K562 (cell line): ENCODE measurements around the gene PIP5K1B. TPM values are rescaled to one million over a fixed set of nuclear protein-coding genes. Genes with fewer than 3 reads are reported as not detected.

Experiments
- ARID3B ChIP-seq: fragments of 250-450 bp; sonication (Bioruptor Pico); IDR thresholded peaks from 2 replicates; pipeline ENCODE4 v1.4.0; 2020; ENCODE audit warnings: borderline replicate concordance
- ATF1 ChIP-seq, 2 experiments: fragments of 450-650 bp in 1 of 2; IDR thresholded peaks; 2 replicates each; pipeline ENCODE4 v1.6.1; 2016; ENCODE audit warnings: missing compliant biosample characterization in 1 of 2, missing genetic modification characterization in 1 of 2
- BCOR ChIP-seq: fragments of 450-650 bp; IDR thresholded peaks from 2 replicates; pipeline ENCODE4 v1.6.1; 2016
- CBFA2T2 ChIP-seq: fragments of 450-650 bp; conservative IDR thresholded peaks from 2 replicates; pipeline ENCODE4 v1.6.1; 2017; ENCODE audit warnings: mild to moderate bottlenecking
- ERF ChIP-seq: fragments of 450-650 bp; formaldehyde crosslinking; IDR thresholded peaks from 2 replicates; pipeline ENCODE4 v1.4.0; 2020; ENCODE audit warnings: mild to moderate bottlenecking, mixed read lengths
- HNRNPL ChIP-seq: fragments of 200-400 bp; formaldehyde crosslinking; IDR thresholded peaks from 2 replicates; pipeline ENCODE4 v1.6.1; 2017; ENCODE audit warnings: low read depth, mild to moderate bottlenecking, low read length
- IRF2 ChIP-seq: sonication (generic); formaldehyde crosslinking; IDR thresholded peaks from 2 replicates; pipeline ENCODE4 v1.8.1; 2022; ENCODE audit warnings: mild to moderate bottlenecking, missing genetic modification reagents
- KLF16 ChIP-seq: IDR thresholded peaks from 2 replicates; pipeline ENCODE4 v1.6.1; 2016; ENCODE audit warnings: antibody characterized with exemption
- MEF2D ChIP-seq: conservative IDR thresholded peaks from 2 replicates; pipeline ENCODE4 v1.6.1; 2016; ENCODE audit warnings: low read depth, missing genetic modification characterization, missing compliant biosample characterization
- NCOR1 ChIP-seq: fragments of 450-650 bp; IDR thresholded peaks from 2 replicates; pipeline ENCODE4 v1.6.1; 2016; ENCODE audit warnings: mild to moderate bottlenecking, moderate library complexity
- NFRKB ChIP-seq: fragments of 450-650 bp; IDR thresholded peaks from 2 replicates; pipeline ENCODE4 v1.6.1; 2016; ENCODE audit warnings: low read depth
- PHB ChIP-seq: fragments of 250-450 bp; sonication (Bioruptor Pico); IDR thresholded peaks from 2 replicates; pipeline ENCODE4 v1.5.0; 2021
- RFX7 ChIP-seq: fragments of 250-450 bp; sonication (Bioruptor Pico); IDR thresholded peaks from 2 replicates; pipeline ENCODE4 v1.5.1; 2021; ENCODE audit warnings: mild to moderate bottlenecking
- SMARCA4 ChIP-seq: fragments of 450-650 bp; IDR thresholded peaks from 2 replicates; pipeline ENCODE4 v1.6.1; 2016
- TEAD1 ChIP-seq, 2 experiments: fragments of 450-650 bp in 1 of 2; sonication (generic) in 1 of 2; formaldehyde crosslinking; IDR thresholded peaks; 2 replicates each; pipeline versions ENCODE4 v1.4.0 to v1.8.0; 2020 to 2022; ENCODE audit warnings: mild to moderate bottlenecking in 2 of 2, missing genetic modification reagents in 1 of 2
- THAP12 ChIP-seq: fragments of 250-450 bp; sonication (Bioruptor Pico); IDR thresholded peaks from 2 replicates; pipeline ENCODE4 v1.9.0; 2021; ENCODE audit warnings: mild to moderate bottlenecking, inconsistent platforms
- ZNF140 ChIP-seq: fragments of 250-450 bp; sonication (Bioruptor Pico); IDR thresholded peaks from 2 replicates; pipeline ENCODE4 v1.8.0; 2021; ENCODE audit warnings: moderate library complexity, mild to moderate bottlenecking, inconsistent platforms
- ZNF23 ChIP-seq: fragments of 250-450 bp; sonication (Bioruptor Pico); IDR thresholded peaks from 2 replicates; pipeline ENCODE4 v1.4.0; 2020; ENCODE audit warnings: mild to moderate bottlenecking
- ZNF586 ChIP-seq: fragments of 450-650 bp; formaldehyde crosslinking; conservative IDR thresholded peaks from 2 replicates; pipeline ENCODE4 v1.4.0; 2020; ENCODE audit warnings: mild to moderate bottlenecking, moderate library complexity
- ZNF668 ChIP-seq: fragments of 250-450 bp; sonication (Bioruptor Pico); IDR thresholded peaks from 2 replicates; pipeline ENCODE4 v1.8.0; 2022; ENCODE audit warnings: mild to moderate bottlenecking, inconsistent platforms
- ZNF76 ChIP-seq: fragments of 250-450 bp; sonication (Bioruptor Pico); IDR thresholded peaks from 2 replicates; pipeline ENCODE4 v1.4.0; 2020; ENCODE audit warnings: mild to moderate bottlenecking, moderate library complexity, borderline replicate concordance
- polyA plus RNA-seq, 8 experiments: library from polyadenylated mRNA; depleted of rRNA in 4 of 8; stranded (reverse) in 5 of 8; unstranded in 3 of 8; fragments of >200 nt; fragmentation: Nextera tagmentation in 2 of 8; fragmentation: Illumina TruSeq in 1 of 8; extraction: Ambion mirVana in 2 of 8; extraction: Trizol in 1 of 8; gene quantifications; 2 replicates each; pipeline versions ENCODE4 v1.2.1 to v1.2.3, GENCODE V29; 2011 to 2014; ENCODE audit warnings: inconsistent platforms in 1 of 8, missing spikeins in 1 of 8
- total RNA-seq, 7 experiments: library from RNA; depleted of rRNA in 6 of 7; stranded (reverse); fragments of >200 nt in 6 of 7; fragmentation: Illumina TruSeq in 2 of 7; extraction: Trizol in 2 of 7; gene quantifications; 2 replicates each; pipeline versions ENCODE4 v1.2.1 to v1.2.3, GENCODE V29; 2011 to 2021; ENCODE audit warnings: low replicate concordance in 1 of 7
- TF ChIP-seq, protein P1 (sequence below): IDR thresholded peaks from 3 replicates; pipeline ENCODE4 v1.6.1; 2011; ENCODE audit warnings: borderline replicate concordance, mild to moderate bottlenecking, moderate library complexity; ENCODE audit not compliant: insufficient read length; ENCODE audit errors: extremely low read depth

Gene PIP5K1B
- total and polyA plus RNA-seq, 9 of the 15 experiments (the other 6 are each of a cell fraction or from before 2014, with no cell fraction given), result 3.1 to 12.9 (median 7.4) TPM

GRCh38 chr9:68720656-68721313 lies 15.7 kb downstream of the PIP5K1B start (continued):
- TF ChIP-seq, protein P1, sequence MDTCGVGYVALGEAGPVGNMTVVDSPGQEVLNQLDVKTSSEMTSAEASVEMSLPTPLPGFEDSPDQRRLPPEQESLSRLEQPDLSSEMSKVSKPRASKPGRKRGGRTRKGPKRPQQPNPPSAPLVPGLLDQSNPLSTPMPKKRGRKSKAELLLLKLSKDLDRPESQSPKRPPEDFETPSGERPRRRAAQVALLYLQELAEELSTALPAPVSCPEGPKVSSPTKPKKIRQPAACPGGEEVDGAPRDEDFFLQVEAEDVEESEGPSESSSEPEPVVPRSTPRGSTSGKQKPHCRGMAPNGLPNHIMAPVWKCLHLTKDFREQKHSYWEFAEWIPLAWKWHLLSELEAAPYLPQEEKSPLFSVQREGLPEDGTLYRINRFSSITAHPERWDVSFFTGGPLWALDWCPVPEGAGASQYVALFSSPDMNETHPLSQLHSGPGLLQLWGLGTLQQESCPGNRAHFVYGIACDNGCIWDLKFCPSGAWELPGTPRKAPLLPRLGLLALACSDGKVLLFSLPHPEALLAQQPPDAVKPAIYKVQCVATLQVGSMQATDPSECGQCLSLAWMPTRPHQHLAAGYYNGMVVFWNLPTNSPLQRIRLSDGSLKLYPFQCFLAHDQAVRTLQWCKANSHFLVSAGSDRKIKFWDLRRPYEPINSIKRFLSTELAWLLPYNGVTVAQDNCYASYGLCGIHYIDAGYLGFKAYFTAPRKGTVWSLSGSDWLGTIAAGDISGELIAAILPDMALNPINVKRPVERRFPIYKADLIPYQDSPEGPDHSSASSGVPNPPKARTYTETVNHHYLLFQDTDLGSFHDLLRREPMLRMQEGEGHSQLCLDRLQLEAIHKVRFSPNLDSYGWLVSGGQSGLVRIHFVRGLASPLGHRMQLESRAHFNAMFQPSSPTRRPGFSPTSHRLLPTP, result no peak
- TF ChIP-seq RFX7 (CRISPR knock-in tag), result no peak
- no peak for TF ChIP-seq ZNF668
- no peak for TF ChIP-seq ZNF140 (CRISPR knock-in tag)
- no peak for TF ChIP-seq PHB (CRISPR knock-in tag)
- no peak for TF ChIP-seq MEF2D (tag)
- peak; percentile 82 for TF ChIP-seq CBFA2T2
- TF ChIP-seq KLF16, result peak; percentile 44; the same call in 1 of the 2 replicates
- TF ChIP-seq ZNF76, result no peak
- no peak for TF ChIP-seq ZNF586 (CRISPR knock-in tag)
- TF ChIP-seq HNRNPL, result no peak
- no peak for TF ChIP-seq NFRKB
- no peak for TF ChIP-seq ZNF23 (CRISPR knock-in tag)
- TF ChIP-seq TEAD1 (CRISPR knock-in tag; IDR thresholded peaks at IDR 0.05), result no peak
- no peak for TF ChIP-seq IRF2 (CRISPR knock-in tag)
- no peak for TF ChIP-seq ERF (CRISPR knock-in tag)
- TF ChIP-seq ARID3B (CRISPR knock-in tag), result no peak
- TF ChIP-seq BCOR, result no peak
- TF ChIP-seq SMARCA4, result peak; percentile 39; the same call in 1 of the 2 replicates
- no peak for TF ChIP-seq ATF1 (CRISPR knock-in tag; IDR thresholded peaks at IDR 0.05)
- peak; percentile 67 for TF ChIP-seq ATF1 (tag; IDR thresholded peaks at IDR 0.05)
- TF ChIP-seq NCOR1, result peak; percentile 74
- TF ChIP-seq THAP12, result no peak
